GM12865 (cell line): ENCODE data around the gene AMOT.
A peak's percentile ranks its signal among the peaks of the same experiment; 100 is the strongest.

Experiments used
- DNase-seq: peaks from one replicate; pipeline ENCODE4 v3.0.0; 2010; ENCODE audit warnings: low read depth
- H3K4me3 ChIP-seq: 2 replicates; pipeline ENCODE4 v1.5.1; 2011; ENCODE audit warnings: mild to moderate bottlenecking, low read depth, low read length, control low read depth
- CTCF ChIP-seq: IDR thresholded peaks from 2 replicates; pipeline ENCODE4 v1.5.1; 2011; ENCODE audit warnings: low read length, control low read depth, low read depth, inconsistent platforms; ENCODE audit not compliant: insufficient read depth; ENCODE audit errors: missing control alignments

The AMOT gene

DNA sequence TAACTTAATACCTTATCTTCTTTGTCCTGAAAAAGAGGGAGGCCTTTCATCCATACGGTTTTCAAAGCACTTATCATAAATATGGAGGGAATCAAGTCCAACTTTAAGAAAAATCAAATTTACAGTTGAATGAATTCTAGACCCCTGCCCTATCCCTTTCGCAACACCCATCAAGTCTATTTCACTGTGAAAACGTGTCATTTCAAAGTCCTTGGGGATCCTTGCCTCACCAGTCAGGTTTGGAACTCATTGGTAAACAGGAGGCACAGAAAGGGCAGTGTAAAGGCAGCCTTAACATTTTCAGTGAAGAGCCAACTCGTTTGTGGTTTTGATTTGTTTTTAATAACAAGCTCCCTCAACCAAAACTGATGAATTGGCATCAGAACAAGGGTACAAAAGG, 66.5 kb downstream of the AMOT start:
- no peak for DNase-seq
- no peak overlapping the region for H3K4me3 ChIP-seq
- TF ChIP-seq CTCF: no peak

- TF ChIP-seq CTCF: no peak
- DNase-seq: no peak
- no peak overlapping the region for H3K4me3 ChIP-seq
Measured at GRCh38 chrX:112769034-112769433, 71.6 kb downstream of the AMOT start.

DNA sequence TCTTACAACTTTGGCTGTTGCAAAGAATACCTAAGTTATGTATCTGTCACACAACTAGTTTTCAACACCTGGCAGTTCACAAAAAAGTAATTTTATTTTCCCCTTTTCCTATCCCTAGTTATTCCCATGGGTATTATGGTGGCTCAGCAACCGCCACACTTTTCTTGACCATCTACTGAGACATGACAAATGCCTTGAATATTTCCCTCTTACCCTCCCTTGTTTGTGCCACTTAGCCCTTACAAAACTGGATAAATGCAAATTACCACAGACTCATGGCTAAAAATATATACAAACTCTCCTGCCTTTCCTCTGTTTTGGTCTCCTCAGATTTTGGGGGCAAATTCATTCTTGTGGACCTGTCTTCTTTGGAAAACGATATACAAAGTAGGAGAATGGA, 72.1 kb downstream of the AMOT start:
- DNase-seq: no peak
- TF ChIP-seq CTCF: no peak
- H3K4me3 ChIP-seq: no peak overlapping the region

DNA sequence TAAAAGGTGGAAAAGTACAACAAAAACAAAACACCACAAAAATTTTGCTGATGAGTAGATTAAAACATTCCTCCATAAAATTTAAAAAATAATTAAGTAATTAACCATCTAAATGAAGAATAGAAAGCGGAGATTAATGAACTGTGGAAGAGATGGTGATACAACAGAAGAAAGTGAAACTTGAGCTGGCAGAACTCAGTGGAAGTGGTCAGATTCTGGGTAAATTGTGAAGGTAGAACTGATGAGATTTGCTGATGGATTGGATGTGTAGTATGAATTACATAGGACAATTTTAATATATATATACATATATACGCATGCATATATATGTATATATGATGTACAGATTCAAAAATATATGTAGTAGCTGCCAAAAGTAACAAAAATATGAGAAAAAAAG, 73.9 kb downstream of the AMOT start:
- H3K4me3 ChIP-seq: no peak overlapping the region
- TF ChIP-seq CTCF: no peak
- DNase-seq: peak; percentile 1

- DNase-seq: peak; percentile 47
- TF ChIP-seq CTCF: no peak
Measured at GRCh38 chrX:112761242-112762207, 79.1 kb downstream of the AMOT start.

GRCh38 chrX:112760697-112761096, 79.9 kb downstream of the AMOT start:
- peak; percentile 5 for DNase-seq
- H3K4me3 ChIP-seq: no peak overlapping the region
- no peak for TF ChIP-seq CTCF

More at GRCh38 chrX:112761242-112762207, 79.1 kb downstream of the AMOT start:
- no peak overlapping the region for H3K4me3 ChIP-seq
